GM12878 (cell line): ENCODE measurements around the gene UBQLN1.

ENCODE experiments used
- CREM ChIP-seq: IDR thresholded peaks from 2 replicates; pipeline ENCODE4 v1.6.1; 2014; ENCODE audit warnings: antibody characterized with exemption, low read depth
- SP1 ChIP-seq: IDR thresholded peaks from one replicate; pipeline ENCODE4 v1.6.1; 2011; ENCODE audit warnings: low read depth, low read length
- TF ChIP-seq, protein P1 (sequence below), 3 experiments: IDR thresholded peaks in 2 of 3; conservative IDR thresholded peaks in 1 of 3; 2 replicates each; pipeline ENCODE4 v1.5.1; 2011; ENCODE audit warnings: low read depth in 3 of 3, low read length in 3 of 3, mild to moderate bottlenecking in 3 of 3, control low read depth in 2 of 3, moderate library complexity in 2 of 3, inconsistent platforms in 1 of 3, mixed read lengths in 1 of 3; ENCODE audit not compliant: control insufficient read depth in 2 of 3, insufficient read depth in 1 of 3; ENCODE audit errors: extremely low read depth in 1 of 3

DNA sequence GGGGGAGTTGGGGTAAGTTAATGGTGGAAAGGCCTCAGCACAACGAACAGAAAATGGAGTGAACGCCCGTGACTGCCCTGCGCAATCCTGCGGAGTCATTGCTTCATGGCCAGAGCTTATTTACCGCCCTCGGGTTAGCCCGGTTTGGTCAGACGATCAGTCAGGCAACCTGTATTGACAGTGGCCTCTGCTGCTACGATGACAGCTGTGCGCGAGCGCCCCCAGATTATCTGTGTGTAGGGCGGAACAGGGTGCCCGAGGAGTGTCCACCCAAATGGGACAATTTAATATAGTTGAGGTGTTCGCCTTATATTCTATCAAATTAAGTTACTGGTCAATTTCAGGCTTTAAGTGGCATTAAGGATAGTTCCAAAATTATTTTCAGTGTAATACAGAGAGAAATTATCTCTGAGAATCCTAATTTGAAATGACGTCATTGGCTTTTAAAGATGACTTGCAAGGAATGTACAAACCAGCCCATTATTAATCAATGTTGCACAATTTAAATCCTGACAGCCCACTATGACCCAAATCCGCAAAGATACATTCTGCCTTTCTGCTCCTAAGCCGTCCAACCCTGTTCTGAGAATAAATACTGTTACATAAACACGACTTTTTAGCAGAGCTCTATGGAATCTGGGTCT is 879 bp upstream of the UBQLN1 start:
- TF ChIP-seq, protein P1, sequence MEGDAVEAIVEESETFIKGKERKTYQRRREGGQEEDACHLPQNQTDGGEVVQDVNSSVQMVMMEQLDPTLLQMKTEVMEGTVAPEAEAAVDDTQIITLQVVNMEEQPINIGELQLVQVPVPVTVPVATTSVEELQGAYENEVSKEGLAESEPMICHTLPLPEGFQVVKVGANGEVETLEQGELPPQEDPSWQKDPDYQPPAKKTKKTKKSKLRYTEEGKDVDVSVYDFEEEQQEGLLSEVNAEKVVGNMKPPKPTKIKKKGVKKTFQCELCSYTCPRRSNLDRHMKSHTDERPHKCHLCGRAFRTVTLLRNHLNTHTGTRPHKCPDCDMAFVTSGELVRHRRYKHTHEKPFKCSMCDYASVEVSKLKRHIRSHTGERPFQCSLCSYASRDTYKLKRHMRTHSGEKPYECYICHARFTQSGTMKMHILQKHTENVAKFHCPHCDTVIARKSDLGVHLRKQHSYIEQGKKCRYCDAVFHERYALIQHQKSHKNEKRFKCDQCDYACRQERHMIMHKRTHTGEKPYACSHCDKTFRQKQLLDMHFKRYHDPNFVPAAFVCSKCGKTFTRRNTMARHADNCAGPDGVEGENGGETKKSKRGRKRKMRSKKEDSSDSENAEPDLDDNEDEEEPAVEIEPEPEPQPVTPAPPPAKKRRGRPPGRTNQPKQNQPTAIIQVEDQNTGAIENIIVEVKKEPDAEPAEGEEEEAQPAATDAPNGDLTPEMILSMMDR (IDR thresholded peaks at IDR 0.05 in 2 of 3, conservative IDR thresholded peaks at IDR 0.05 in 1 of 3; ENCODE audit: control insufficient read depth in 2 of 3, extremely low read depth in 1 of 3, insufficient read depth in 1 of 3, low read depth in 3 of 3, low read length in 3 of 3), result peak; percentile 32 to 51 (median 35); a peak in 5 of 6 replicates
- no peak for TF ChIP-seq CREM
- no peak for TF ChIP-seq SP1
